Uterus (tissue), 2 donors: ENCODE results near the gene ITPR1.

Experiments used
- POLR2A ChIP-seq, 2 donors: fragments of 450-650 bp; IDR thresholded peaks; one replicate each; pipeline ENCODE4 v1.6.1; 2016; ENCODE audit warnings: antibody characterized with exemption in 2 of 2, mild to moderate bottlenecking in 1 of 2, moderate library complexity in 1 of 2
- TF ChIP-seq, protein P1 (sequence below), 4 experiments: fragments of 200-600 bp in 2 of 4; fragments of 450-650 bp in 2 of 4; sonication (generic) in 2 of 4; IDR thresholded peaks; one replicate each; pipeline ENCODE4 v1.5.1; 2016 to 2019; ENCODE audit warnings: antibody characterized with exemption in 4 of 4, mild to moderate bottlenecking in 2 of 4, moderate library complexity in 1 of 4

GRCh38 chr3:4670352-4670751, 177.2 kb downstream of the ITPR1 start:
- no peak for TF ChIP-seq POLR2A (IDR thresholded peaks at IDR 0.05)
- TF ChIP-seq, protein P1, sequence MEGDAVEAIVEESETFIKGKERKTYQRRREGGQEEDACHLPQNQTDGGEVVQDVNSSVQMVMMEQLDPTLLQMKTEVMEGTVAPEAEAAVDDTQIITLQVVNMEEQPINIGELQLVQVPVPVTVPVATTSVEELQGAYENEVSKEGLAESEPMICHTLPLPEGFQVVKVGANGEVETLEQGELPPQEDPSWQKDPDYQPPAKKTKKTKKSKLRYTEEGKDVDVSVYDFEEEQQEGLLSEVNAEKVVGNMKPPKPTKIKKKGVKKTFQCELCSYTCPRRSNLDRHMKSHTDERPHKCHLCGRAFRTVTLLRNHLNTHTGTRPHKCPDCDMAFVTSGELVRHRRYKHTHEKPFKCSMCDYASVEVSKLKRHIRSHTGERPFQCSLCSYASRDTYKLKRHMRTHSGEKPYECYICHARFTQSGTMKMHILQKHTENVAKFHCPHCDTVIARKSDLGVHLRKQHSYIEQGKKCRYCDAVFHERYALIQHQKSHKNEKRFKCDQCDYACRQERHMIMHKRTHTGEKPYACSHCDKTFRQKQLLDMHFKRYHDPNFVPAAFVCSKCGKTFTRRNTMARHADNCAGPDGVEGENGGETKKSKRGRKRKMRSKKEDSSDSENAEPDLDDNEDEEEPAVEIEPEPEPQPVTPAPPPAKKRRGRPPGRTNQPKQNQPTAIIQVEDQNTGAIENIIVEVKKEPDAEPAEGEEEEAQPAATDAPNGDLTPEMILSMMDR (IDR thresholded peaks at IDR 0.05) = peak in 2 of 4 experiments; percentile 4 to 26
